ENCODE results near the gene FANCI. TPM values are rescaled to one million over a fixed set of nuclear protein-coding genes. Genes with fewer than 3 reads are reported as not detected.

Gene FANCI
- total RNA-seq, 1 donor from 2014 or later: 28.6 TPM

DNA sequence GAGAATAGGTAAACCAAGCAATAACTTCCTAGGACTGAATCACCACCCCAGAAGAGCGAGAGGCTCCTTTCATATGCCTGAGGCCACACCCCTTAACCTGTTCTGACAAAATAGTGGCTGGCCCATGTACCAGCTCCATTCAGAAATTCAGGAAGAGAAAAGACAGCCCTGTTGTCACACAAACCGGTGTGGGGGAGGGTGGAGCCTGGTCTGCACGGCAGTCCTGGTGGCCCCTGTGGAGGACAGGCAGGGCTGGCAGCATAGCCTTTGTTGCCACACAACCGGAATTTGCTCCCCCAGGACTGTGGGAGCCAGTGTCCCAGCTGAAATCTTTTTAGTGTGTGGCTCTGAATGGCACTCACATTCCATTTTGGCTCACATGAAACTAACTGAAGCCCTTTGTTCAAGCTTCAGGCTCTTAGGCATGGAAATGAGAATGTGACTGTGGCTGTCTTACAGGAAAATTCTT lies 46.2 kb upstream of the FANCI start:
- TF ChIP-seq, protein P1, sequence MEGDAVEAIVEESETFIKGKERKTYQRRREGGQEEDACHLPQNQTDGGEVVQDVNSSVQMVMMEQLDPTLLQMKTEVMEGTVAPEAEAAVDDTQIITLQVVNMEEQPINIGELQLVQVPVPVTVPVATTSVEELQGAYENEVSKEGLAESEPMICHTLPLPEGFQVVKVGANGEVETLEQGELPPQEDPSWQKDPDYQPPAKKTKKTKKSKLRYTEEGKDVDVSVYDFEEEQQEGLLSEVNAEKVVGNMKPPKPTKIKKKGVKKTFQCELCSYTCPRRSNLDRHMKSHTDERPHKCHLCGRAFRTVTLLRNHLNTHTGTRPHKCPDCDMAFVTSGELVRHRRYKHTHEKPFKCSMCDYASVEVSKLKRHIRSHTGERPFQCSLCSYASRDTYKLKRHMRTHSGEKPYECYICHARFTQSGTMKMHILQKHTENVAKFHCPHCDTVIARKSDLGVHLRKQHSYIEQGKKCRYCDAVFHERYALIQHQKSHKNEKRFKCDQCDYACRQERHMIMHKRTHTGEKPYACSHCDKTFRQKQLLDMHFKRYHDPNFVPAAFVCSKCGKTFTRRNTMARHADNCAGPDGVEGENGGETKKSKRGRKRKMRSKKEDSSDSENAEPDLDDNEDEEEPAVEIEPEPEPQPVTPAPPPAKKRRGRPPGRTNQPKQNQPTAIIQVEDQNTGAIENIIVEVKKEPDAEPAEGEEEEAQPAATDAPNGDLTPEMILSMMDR (IDR thresholded peaks at IDR 0.05; ENCODE audit: unreplicated experiment): no peak

DNA sequence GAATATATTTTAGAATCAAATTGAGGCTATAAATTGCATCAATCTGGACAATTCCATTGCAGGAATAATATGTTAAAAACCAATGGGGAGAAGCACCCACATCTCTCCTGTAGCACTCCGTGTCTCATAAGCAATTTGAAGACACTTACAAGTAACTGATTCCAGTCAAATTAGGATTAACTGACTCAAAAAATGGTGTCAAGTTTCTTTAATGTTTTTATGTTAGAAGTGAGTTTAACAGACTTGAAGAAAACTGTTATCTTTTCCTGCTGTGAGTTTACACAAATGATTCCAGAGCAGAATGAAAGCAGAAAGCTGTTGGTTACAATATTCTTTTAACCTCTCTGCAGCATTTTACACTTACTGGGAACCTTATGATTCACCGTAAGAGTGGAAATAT lies 45.6 kb upstream of the FANCI start:
- H3K27ac Mint-ChIP-seq (ENCODE audit: unreplicated experiment): peak overlapping the region; percentile 61
- TF ChIP-seq, protein P1 (IDR thresholded peaks at IDR 0.05; ENCODE audit: unreplicated experiment): no peak
- no peak for DNase-seq (ENCODE audit: low spot score)
- H3K36me3 Mint-ChIP-seq (ENCODE audit: low read depth, unreplicated experiment): peaks cover 6% of the 10 kb centered on the region
- no peaks in the 10 kb centered on the region for H3K9me3 Mint-ChIP-seq (ENCODE audit: unreplicated experiment)
- no peak overlapping the region for H3K4me3 Mint-ChIP-seq (ENCODE audit: unreplicated experiment)
- H3K4me1 Mint-ChIP-seq (ENCODE audit: unreplicated experiment): peaks cover 38% of the 10 kb centered on the region
- peaks cover 2% of the 10 kb centered on the region for H3K27me3 Mint-ChIP-seq (ENCODE audit: unreplicated experiment)

More for the DNA sequence above, 46.2 kb upstream of the FANCI start:
- Mint-ChIP-seq H3K4me3 (ENCODE audit: unreplicated experiment) (no peak overlapping the region), H3K9me3 (ENCODE audit: unreplicated experiment) (no peaks in the 10 kb centered on the region), H3K27me3 (ENCODE audit: unreplicated experiment) (peaks cover 2% of the 10 kb centered on the region), H3K27ac (ENCODE audit: unreplicated experiment) (peak overlapping the region; percentile 81), H3K4me1 (ENCODE audit: unreplicated experiment) (peaks cover 41% of the 10 kb centered on the region), H3K36me3 (ENCODE audit: low read depth, unreplicated experiment) (peaks cover 8% of the 10 kb centered on the region)
- DNase-seq (ENCODE audit: low spot score): peak; percentile 20

DNA sequence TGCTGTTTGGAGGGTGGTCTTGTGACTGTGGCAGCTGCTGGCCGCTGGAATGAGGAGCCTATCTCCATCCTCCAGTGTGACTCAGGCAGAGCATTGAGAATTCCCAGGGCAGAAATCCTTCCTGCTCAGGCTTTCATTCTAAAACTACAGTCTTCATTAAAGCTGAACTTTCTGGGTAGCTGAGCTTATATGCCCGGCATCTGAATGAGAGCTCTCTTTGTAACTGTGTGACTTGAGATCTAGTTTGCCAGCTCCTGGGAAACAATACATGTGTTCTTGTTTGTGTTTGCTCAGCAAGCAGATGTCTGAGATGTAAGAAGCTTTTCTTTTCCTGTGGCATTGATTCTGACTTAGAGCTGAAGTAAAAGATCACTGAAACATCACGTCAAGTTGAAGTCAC lies 44.8 kb upstream of the FANCI start:
- H3K4me1 Mint-ChIP-seq (ENCODE audit: unreplicated experiment): peaks cover 37% of the 10 kb centered on the region
- no peak for DNase-seq (ENCODE audit: low spot score)
- no peaks in the 10 kb centered on the region for H3K9me3 Mint-ChIP-seq (ENCODE audit: unreplicated experiment)
- H3K36me3 Mint-ChIP-seq (ENCODE audit: low read depth, unreplicated experiment): peaks cover 3% of the 10 kb centered on the region
- H3K27me3 Mint-ChIP-seq (ENCODE audit: unreplicated experiment): peaks cover 2% of the 10 kb centered on the region
- TF ChIP-seq, protein P1 (IDR thresholded peaks at IDR 0.05; ENCODE audit: unreplicated experiment): no peak
- no peak overlapping the region for H3K4me3 Mint-ChIP-seq (ENCODE audit: unreplicated experiment)
- peak overlapping the region; percentile 86 for H3K27ac Mint-ChIP-seq (ENCODE audit: unreplicated experiment)

DNA sequence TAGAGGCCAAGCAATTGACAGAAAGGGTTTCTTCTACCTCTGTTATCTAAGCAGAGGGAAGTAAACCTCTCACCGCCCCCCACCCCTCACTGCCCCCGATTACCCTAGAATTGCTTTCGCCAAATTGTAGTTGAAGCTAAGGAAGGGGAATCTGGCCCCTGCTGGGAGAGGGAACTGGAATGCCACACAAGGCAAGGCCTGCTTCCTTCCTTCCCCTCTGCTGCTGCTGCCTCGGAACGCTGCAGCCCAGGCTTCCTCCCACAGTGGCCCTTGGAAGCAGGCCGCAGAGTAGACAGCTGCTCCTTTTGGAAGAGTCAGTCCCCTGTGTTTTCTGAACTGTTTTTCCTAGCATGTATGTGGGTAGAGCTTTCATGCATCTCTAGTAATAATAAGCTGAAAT lies 44.0 kb upstream of the FANCI start:
- peaks cover 3% of the 10 kb centered on the region for H3K36me3 Mint-ChIP-seq (ENCODE audit: low read depth, unreplicated experiment)
- peak; percentile 53 for DNase-seq (ENCODE audit: low spot score)
- TF ChIP-seq, protein P1 (IDR thresholded peaks at IDR 0.05; ENCODE audit: unreplicated experiment): no peak
- H3K27me3 Mint-ChIP-seq (ENCODE audit: unreplicated experiment): peaks cover 2% of the 10 kb centered on the region
- peaks cover 37% of the 10 kb centered on the region for H3K4me1 Mint-ChIP-seq (ENCODE audit: unreplicated experiment)
- peak overlapping the region; percentile 86 for H3K27ac Mint-ChIP-seq (ENCODE audit: unreplicated experiment)
- no peaks in the 10 kb centered on the region for H3K9me3 Mint-ChIP-seq (ENCODE audit: unreplicated experiment)
- no peak overlapping the region for H3K4me3 Mint-ChIP-seq (ENCODE audit: unreplicated experiment)

DNA sequence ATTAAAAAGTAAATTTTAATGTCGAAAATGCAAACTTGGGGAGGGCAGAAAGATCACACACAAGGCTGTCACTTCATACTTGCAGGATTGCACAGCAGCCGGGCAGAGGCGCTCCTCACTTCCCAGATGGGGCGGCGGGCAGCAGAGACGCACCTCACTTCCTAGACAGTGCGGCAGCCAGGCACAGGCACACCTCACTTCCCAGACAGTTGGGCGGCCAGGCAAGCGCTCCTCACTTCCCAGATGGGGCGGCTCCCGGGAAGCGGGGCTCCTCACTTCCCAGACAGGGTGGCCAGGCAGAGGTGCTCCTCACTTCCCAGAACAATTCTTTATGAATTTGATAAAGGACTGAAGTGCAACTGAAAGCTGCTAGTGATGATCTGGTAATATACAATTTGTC lies 43.6 kb upstream of the FANCI start:
- H3K4me3 Mint-ChIP-seq (ENCODE audit: unreplicated experiment): no peak overlapping the region
- DNase-seq (ENCODE audit: low spot score): no peak
- peaks cover 2% of the 10 kb centered on the region for H3K27me3 Mint-ChIP-seq (ENCODE audit: unreplicated experiment)
- H3K9me3 Mint-ChIP-seq (ENCODE audit: unreplicated experiment): no peaks in the 10 kb centered on the region
- H3K4me1 Mint-ChIP-seq (ENCODE audit: unreplicated experiment): peaks cover 37% of the 10 kb centered on the region
- TF ChIP-seq, protein P1 (IDR thresholded peaks at IDR 0.05; ENCODE audit: unreplicated experiment): no peak
- H3K27ac Mint-ChIP-seq (ENCODE audit: unreplicated experiment): peak overlapping the region; percentile 13
- H3K36me3 Mint-ChIP-seq (ENCODE audit: low read depth, unreplicated experiment): peaks cover 3% of the 10 kb centered on the region
